Mammary epithelial cell (primary cell): ENCODE measurements around the gene ZPR1.

Experiments
- EZH2 ChIP-seq: IDR thresholded peaks from 2 replicates; pipeline ENCODE4 v1.6.1; 2012; ENCODE audit warnings: low read length, inconsistent platforms, borderline replicate concordance
- TF ChIP-seq, protein P1 (sequence below), 2 donors: IDR thresholded peaks in 1 of 2; conservative IDR thresholded peaks in 1 of 2; 2 replicates each; pipeline ENCODE4 v1.5.1; 2011 to 2012; ENCODE audit warnings: inconsistent platforms in 2 of 2, low read length in 2 of 2, mild to moderate bottlenecking in 2 of 2, control low read depth in 1 of 2, low read depth in 1 of 2; ENCODE audit not compliant: insufficient read depth in 1 of 2; ENCODE audit errors: extremely low read depth in 1 of 2

DNA sequence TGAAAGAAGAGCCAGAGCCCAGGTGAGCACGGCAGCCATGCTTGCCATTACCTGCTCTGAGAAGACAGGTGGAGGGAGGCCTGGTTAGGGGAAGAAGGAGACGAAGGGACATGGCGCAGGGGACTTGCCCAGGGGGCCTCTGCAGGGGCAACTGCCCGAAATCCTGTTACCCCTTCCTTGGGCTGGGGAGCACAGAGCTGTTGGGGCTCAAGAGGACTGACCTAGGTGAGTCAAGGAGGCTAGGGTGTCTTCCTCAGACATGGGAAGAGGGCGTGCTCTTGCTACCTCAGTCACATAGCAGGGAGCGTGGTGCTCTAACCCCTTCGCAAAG is 4.0 kb upstream of the ZPR1 start, which contains the start of gene APOA5:
- TF ChIP-seq, protein P1, sequence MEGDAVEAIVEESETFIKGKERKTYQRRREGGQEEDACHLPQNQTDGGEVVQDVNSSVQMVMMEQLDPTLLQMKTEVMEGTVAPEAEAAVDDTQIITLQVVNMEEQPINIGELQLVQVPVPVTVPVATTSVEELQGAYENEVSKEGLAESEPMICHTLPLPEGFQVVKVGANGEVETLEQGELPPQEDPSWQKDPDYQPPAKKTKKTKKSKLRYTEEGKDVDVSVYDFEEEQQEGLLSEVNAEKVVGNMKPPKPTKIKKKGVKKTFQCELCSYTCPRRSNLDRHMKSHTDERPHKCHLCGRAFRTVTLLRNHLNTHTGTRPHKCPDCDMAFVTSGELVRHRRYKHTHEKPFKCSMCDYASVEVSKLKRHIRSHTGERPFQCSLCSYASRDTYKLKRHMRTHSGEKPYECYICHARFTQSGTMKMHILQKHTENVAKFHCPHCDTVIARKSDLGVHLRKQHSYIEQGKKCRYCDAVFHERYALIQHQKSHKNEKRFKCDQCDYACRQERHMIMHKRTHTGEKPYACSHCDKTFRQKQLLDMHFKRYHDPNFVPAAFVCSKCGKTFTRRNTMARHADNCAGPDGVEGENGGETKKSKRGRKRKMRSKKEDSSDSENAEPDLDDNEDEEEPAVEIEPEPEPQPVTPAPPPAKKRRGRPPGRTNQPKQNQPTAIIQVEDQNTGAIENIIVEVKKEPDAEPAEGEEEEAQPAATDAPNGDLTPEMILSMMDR (conservative IDR thresholded peaks at IDR 0.05 in 1 of 2, IDR thresholded peaks at IDR 0.05 in 1 of 2; ENCODE audit: extremely low read depth in 1 of 2, insufficient read depth in 1 of 2, low read depth in 1 of 2, low read length in 2 of 2) = no peak
- TF ChIP-seq EZH2 = no peak
